HTERT RPE-1 (cell line): ENCODE measurements around the gene SPATA33.
"Not testable (repeated sequence)": the region's sequence is repeated elsewhere in the genome, so short reads cannot be mapped to it uniquely, and the experiment has no call there.

ENCODE experiments used
- in situ Hi-C: fragments of 300-500 bp; cut with MboI; formaldehyde crosslinking; loops from 4 replicates; pipeline ENCODE4 v1.14.3; 2020; ENCODE audit warnings: low sequenced_read_pairs

Gene SPATA33

DNA sequence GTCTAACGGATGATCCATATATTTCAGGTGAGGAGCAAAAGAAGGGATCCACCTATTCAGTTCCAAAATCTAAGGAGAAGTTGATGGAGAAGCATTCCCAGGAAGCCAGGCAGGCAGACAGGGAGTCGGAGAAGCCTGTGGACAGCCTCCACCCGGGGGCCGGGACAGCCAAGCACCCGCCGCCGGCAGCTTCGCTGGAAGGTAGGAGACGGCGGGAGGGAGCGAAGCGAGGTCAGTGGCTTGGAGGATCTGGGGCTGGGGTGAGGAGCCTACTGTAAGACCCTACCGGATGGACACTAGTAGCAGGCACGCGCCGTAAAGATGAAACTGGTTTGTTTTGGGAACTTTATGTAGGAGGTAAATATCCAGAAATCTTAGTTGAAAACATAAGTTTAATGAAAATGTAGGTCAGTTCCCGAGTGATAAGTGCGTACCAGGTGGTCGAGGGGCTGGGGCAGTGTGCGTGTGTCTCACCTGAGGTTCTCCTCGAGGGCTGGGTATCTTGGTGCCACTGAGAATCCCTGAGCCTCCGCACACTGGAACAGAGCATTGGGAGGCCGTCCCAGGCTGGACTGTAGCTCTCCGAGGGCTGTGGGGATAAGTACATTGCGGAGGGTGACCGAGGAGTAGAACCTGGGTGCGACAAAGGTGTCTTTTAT is 714 bp downstream of the SPATA33 start:
- in situ Hi-C loops: no loop called here

DNA sequence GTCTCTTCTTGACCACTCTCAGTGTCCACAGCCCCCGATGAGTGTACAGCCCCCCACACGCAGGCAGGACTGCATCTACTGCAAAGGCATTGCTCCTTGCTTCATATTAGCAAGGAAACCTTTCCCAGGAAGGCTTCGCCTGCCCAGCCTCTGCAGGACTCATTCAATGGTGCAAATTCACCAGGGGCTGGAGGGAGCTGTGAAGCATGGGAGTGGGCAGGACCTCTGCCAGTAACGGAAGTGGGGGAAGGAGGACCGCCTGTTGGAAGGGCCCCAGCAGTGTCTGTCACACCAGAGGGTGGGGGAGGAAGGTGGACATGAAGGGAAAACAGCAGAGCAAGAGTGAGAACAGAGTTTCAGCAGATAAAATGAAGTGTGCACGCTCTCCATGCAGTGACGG is 2.5 kb downstream of the SPATA33 start:
- in situ Hi-C loops: no loop called here

GRCh38 chr16:89661215-89661614 is 3.6 kb downstream of the SPATA33 start:
- in situ Hi-C loops: no loop called here

DNA sequence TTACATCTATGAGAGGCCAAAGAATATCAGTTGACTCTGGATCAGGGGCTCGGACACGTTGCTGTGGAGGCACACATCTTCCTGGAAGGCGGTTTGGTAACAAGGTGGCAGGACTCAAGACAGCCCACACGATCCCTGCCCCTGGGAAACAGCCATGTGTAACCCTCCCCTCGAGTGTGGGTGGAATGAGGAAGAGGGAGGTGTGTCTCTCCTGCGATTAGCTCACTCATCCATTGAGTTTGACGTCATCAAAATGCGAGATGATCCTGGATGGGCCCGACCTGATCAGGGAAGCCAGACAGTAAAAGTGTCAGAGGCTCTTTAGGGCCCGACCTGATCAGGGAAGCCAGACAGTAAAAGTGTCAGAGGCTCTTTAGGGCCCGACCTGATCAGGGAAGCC is 6.6 kb downstream of the SPATA33 start:
- in situ Hi-C loops: not testable (repeated sequence)

GRCh38 chr16:89667000-89667399 is 9.4 kb downstream of the SPATA33 start:
- in situ Hi-C loops: not testable (repeated sequence)

DNA sequence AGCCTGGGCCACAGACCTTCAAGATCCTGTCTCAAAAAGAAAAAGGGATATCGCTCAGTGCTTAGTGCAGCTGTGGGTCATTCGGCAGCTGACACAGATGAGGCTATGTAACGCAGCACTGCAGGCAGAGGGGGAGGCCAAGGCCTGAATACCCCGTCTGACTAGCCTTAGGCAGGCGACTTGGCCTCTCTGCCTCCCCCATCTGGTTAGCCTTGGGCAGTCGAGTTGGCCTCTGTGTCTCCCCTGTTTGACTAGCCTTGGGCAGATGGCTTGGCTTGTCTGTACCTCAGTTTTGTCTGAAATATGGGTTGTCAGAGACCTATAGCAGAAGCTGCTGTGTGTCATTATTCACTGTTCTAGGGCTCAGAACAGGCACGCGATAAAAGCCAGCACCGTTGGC is 10.0 kb downstream of the SPATA33 start:
- in situ Hi-C loops: no loop called here

- in situ Hi-C loops: no loop called here
These were observed 11.1 kb downstream of the SPATA33 start for GRCh38 chr16:89668790-89669158.

GRCh38 chr16:89669755-89670154 is 12.1 kb downstream of the SPATA33 start:
- in situ Hi-C loops: no loop called here

DNA sequence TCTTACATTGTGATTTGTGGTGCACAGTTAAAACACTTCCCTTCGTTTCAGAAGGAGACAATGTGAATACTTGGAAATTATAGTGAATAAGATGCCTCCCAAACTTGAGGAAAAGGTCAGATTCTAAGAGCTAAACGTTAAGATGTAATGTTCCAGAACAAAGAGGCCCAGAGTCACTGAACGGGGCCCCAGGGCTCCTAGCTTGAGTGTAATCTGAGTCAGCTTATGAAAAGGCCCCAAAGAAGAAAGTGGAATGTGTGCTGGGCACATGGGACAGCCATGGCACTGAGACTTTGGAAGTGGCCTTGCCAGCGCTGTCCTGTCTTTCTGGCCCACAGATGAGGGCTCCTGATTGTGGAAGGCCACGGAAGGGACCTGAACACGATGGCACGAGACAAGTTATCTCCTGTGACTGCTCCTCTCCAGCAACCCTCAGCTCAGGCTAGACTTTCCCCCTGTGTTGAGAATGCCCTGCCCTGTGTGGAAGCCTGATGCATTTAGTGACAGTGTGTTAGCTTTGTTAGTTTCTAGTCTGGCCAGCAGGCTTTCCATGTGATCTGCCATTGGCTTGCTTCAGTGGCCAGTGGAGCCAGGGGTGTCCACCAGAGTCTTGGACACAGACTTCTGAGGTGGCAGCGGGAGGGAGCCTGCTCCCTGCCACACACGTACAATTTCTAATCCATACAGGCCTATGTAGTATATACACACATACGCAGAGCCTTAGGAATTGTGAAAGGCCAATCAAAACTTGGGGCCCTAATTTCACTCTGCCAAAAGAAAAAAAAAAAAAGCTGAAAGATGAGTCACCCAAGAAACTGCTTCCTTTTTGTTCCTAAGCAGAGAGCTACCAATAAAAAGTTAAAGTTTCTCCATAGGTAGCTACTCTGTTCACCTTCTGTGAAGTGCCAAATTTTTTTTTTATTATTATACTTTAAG is 13.1 kb downstream of the SPATA33 start:
- in situ Hi-C loops: no loop called here

- in situ Hi-C loops: not testable (repeated sequence)
These were observed 13.9 kb downstream of the SPATA33 start for GRCh38 chr16:89671565-89671964.

- in situ Hi-C loops: no loop called here
These were observed 14.7 kb downstream of the SPATA33 start for GRCh38 chr16:89672177-89672941.

GRCh38 chr16:89678258-89678657 is 20.6 kb downstream of the SPATA33 start:
- in situ Hi-C loops: no loop called here

- in situ Hi-C loops: no loop called here
These were observed 28.3 kb downstream of the SPATA33 start for GRCh38 chr16:89685916-89686315.

GRCh38 chr16:89686520-89687091 is 29.0 kb downstream of the SPATA33 start, which contains the start of gene CDK10:
TSS of gene CDK10 (plus strand) at chr16:89686689. CDS start at chr16:89686711, 22 bp downstream.
- in situ Hi-C loops: no loop called here

- in situ Hi-C loops: no loop called here
These were observed 29.7 kb downstream of the SPATA33 start for GRCh38 chr16:89687092-89687940.

DNA sequence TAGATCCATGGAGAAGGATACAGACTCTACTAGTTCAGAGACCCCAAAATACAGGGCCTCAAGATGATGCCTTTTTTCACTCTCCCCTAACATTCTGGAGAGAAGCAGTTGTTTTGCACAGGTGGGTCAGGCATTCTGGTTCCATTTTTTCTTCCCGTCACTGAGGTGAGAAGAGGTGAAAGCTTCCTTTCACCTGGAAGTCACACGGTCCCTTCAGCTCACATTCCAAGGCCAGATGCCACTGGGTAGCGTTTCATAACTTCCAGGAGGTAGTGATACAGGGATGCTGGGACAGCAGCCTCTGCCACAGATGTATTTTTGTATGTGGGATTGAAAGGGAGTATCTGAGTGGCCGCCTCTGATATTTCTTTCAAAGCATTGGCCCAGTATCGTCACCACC is 30.8 kb downstream of the SPATA33 start:
- in situ Hi-C loops: no loop called here

DNA sequence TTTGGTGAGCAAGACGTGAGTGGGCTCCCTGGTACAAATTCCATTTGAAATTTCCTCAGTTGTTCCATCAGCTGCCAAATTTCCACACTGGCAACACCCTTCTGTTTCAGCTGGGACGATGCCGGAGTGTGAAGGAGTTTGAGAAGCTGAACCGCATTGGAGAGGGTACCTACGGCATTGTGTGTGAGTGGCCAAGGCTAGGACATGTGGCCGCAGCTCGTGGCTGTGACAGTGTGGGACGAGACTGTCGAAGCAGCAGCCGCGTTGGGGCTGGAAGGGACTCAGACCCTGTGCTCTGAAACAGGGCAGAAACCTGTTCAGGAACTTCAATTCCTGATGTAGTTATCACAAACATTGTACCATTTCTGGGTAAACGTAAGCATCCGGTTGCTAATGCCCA is 31.5 kb downstream of the SPATA33 start:
- in situ Hi-C loops: no loop called here

DNA sequence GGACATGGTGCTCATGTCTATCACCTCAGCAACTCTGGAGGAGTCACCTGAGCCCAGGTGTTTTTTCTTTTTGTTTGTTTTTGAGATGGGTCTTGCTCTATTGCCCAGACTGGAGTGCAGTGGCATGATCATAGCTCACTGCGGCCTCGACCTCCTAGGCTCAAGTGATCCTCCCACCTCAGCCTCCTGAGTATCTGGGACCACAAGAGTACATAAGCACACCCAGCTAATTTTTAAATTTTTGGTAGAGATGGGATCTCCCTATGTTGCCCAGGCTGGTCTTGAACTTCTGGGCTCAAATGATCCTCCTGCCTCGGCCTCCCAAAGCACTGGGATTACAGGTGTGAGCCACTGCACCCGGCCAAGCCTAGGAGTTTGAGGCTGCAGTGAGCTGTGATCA is 32.0 kb downstream of the SPATA33 start:
- in situ Hi-C loops: not testable (repeated sequence)

- in situ Hi-C loops: no loop called here
These were observed 32.8 kb downstream of the SPATA33 start for GRCh38 chr16:89690392-89690901.
